NCI-H1436 treated with DMSO at 0.1 percent for 48 hours (cell line): ENCODE results near the gene LRRC42.

ENCODE experiments used
- DNase-seq: peaks from one replicate; lab custom pipeline; 2025; lab: John Stamatoyannopoulos, UW

The LRRC42 gene

DNA sequence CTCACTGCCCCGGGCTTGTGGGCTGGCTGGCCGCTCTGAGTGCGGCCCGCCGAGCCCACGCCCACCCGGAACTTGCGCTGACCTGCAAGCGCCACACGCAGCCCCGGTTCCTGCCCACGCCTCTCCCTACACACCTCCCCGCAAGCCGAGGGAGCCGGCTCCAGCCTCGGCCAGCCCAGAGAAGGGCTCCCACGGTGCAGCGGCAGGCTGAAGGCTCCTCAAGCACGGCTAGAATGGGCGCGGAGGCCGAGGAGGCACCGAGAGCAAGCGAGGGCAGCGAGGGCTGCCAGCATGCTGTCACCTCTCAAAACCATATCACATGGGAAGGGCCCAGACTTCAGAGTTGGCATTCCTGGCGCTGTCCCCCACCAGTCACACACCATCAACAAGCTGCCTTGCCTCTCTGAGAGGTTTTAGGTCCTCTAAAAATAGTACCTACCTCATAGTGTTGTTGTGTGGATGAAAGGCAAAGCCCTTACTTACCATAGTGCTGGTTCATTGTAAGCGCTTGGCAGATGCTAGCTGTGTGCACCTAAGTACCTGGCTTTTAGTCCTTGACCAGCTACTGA, 58.4 kb downstream of the LRRC42 start:
- DNase-seq, result no peak

- no peak for DNase-seq
Measured at GRCh38 chr1:54006508-54006907, 60.4 kb downstream of the LRRC42 start.

- no peak for DNase-seq
Measured at GRCh38 chr1:54007613-54008012, 61.5 kb downstream of the LRRC42 start.

GRCh38 chr1:54008876-54009275, 62.7 kb downstream of the LRRC42 start:
- no peak for DNase-seq

- DNase-seq, result no peak
Measured at GRCh38 chr1:54009406-54009805, 63.3 kb downstream of the LRRC42 start.

GRCh38 chr1:54010415-54011117, 64.4 kb downstream of the LRRC42 start:
- no peak for DNase-seq

DNA sequence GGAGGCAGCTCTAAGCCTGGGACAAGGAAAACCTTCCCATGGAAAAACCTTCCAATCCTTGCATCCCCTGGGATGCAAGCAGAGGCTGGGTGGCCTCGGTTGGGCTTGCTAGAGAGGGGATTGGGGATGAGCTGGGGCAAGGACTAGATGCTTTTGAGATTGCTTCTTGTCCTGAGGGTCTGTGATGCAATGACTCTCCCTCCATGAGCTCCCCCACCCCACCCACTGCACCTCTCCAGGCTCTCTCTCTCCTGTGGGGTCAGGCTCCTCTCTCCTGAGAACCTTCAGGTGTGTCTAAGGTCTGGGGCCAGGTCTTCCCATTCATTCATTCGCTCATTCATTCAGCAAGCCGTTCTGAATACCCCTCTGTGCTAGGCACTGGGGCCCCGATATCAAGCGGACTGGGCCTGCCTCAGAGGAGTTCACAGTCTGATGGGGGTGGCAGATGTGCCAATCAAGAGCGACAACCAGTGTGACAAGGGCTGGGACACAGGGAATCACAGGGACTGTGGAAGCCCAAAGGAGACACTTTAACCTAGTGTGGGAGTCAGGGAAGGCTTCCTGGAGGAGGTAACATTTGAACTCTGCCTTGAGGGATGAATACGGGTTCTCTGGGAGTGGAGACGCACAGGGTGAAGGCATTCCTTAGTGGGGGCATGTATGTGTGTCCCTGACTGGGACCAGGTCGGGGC, 65.3 kb downstream of the LRRC42 start:
- no peak for DNase-seq

DNA sequence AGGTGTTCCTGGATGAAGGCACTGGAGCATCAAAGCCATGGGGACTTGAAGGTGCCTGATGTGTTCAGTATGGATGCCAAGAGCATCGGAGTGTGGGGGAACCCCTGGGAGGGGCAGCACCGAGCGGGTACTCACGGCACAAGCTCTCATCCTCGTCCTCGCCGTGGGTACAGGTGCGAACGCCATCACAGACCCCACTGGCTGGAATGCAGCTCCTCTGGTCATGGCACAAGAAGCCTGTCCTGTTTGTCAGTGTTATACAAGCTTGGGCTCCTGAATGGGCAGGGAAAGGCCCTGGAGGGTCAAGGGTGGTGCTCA, 65.8 kb downstream of the LRRC42 start:
- no peak for DNase-seq

DNA sequence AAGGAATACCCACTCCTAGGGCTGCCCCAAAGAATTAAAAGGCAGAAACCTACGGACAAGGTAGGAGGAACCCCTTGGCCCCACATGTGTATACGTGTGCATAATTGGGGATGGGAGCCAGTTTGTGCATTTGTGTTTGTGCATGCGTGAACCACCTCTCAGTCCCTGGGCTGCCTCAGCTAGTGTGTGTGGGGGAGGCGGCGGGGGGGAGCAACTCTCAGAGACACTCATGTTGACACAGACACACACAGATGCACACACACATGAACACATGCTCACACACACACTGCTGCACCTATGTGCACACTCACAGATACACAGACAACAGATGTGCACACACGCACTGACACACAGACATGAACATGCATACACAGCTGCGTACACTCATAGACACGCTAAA, 66.7 kb downstream of the LRRC42 start:
- no peak for DNase-seq

DNA sequence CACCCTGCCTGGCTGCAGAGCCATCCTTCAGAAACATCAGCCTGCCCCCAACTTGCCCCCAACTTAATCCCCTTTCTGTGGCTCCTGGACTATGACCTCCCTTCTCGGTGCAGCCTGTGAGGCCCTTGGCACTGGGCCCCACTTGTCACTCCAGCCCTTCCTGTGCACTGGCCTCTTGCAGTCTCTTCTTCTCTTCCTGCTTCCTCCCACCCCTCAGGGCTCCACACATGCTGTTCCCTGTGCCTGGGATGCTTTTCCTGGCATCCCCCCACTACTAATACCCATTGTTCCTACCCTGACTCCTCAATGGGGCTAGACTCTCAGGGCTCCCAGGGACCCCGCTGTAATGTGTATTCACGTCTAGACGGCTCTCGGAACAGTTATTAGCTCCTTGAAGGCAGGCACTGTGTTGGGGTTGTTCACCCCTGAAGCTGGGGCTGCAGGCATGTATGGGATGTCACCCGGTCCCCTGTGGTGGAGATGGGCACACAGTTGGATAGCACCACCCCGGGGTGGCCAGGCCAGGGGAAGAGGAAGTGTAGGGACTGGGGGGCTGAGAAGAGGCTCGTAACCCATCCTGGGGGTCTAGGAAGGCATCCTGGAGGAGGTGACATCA, 67.4 kb downstream of the LRRC42 start:
- no peak for DNase-seq

DNA sequence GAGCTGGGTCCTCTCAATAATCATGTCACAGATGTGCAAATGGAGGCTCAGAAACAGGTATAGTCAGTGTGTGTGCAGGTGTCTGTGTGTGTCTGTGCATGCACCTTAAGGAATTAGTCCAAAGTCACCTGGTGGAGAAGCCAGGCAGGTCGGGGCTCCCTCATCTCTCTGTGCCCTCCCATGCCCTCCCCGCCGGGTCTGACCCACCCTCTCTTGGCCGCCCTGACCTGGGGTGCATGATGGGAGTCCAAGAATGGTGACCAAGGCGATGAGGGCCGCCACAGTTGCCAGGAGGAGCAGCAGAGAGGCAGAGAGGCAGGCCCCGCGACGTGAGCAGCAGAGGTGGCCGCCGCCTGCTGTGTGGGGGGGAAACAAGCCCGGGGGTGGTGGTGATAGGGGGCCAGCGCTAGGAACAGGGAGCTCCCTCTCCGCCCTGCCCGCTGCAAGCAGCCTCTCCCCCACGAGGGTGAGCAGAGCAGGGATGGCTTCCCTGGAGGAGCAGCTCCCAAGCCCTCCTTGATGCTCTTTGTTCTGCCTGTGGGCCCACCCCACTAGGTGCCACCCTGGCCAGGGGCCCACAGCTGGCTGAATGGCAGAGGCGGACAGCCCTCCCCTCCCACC, 68.0 kb downstream of the LRRC42 start:
- DNase-seq, result no peak

DNA sequence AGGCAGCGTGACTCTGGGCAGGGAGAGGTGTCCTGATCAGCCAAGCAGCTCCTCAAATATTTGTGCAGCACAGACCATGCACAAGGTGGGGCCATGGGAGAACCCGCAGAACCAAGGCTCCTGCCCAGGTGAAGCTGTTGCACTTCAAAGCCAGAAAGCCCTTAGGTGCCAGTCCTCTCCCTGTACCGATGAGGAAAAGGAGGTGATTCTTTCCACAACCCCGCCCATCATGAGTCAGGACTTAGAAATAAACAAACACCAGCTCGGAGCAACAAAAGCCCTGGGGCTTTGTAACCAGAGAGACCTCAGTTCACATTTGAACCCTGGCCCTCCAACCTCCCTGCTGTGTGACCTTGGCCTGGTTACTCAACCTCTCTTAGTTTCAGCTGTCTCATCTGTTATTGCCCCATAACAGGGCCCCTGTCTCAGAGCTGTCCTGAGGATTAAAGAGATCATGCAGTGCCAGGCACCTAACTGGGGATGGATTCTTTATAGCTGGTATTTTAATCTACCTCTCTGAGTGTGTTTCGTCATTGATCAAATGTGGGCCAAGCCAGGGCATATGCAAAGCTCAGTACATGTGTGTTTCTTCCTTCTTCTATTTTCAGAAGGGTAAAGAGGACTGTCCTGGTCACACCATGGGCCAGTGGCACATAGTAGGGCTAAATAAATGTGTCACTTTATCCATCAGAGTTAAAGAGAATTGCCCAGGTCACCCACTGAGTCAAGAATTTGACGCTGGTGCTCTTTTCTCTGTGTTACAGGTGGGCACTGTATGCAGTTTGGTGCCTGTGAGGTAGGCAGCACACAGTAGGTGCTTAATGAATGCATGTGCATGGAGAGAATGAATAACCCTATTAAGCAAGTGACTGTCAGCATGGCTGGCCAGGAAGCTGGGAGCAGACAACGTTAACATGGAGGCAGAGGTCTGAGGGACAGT, 70.5 kb downstream of the LRRC42 start:
- DNase-seq, result no peak
